HG02642 (cell line): Measurements from ENCODE around the gene GSG1L.
"Not testable (repeated sequence)": the region's sequence is repeated elsewhere in the genome, so short reads cannot be mapped to it uniquely, and the experiment has no call there.

Source experiments
- ATAC-seq: cut with Tn5 transposase; IDR thresholded peaks from one replicate; pipeline ENCODE4 v1.9.1; 2021; ENCODE audit warnings: mild to moderate bottlenecking; ENCODE audit not compliant: unreplicated experiment, poor library complexity

Gene GSG1L

DNA sequence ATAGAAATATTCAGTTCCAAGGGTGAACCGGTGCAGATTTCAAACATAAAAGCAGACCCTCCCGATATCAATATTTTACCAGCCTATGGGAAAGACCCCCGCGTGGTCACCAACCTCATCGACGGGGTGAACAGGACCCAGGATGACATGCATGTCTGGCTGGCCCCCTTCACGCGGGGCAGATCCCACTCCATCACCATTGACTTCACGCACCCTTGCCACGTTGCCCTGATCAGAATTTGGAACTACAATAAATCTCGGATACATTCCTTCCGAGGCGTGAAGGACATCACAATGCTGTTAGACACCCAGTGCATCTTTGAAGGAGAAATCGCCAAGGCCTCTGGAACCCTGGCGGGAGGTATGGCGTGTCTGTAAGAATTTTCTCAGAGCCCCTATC lies 313.6 kb downstream of the GSG1L start:
- ATAC-seq, result no peak

DNA sequence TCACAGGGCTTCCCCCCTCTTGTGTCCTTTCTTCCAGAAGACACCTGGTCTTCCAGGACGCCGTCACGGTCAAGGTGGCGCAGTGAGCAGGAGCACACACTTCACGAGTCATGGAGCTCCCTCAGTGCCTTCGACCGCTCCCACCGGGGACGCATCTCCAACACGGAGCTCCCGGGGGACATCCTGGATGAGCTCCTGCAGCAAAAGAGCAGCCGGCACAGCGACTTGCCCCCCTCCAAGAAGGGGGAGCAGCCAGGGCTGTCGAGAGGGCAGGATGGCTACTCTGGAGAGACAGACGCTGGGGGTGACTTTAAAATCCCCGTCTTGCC lies 314.0 kb downstream of the GSG1L start:
- ATAC-seq, result no peak

DNA sequence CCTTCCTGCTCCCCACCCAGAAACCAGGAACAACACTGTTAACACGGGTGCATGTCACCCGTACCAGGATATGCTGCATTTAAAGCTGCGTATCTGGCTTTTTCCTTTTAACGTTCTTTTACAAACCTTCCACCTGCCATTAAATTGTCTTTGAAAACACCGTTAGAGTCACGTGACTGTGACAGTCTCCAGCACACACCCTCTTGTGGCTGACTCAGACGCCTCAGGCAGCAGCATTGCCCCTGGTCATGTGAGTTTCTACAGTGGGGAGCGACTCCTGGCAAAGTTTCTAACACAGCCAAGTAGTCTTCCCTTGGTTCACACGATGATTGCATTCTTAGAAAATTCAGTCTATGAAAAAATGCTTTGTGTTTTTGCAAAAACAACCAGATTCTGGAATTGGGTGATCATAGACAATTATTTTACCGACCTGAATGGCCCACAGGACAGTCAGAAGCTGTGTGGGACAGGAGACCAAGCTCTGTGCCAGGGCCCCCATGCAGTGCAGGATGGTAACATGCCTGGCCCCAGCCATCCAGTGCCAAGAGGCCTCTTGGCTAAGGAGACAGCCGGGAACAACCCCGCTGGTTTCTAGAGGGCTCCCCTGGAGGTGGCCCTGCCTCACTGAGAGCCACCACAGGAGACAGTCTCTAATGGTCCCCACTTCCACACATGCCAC lies 314.5 kb downstream of the GSG1L start:
- no peak for ATAC-seq

DNA sequence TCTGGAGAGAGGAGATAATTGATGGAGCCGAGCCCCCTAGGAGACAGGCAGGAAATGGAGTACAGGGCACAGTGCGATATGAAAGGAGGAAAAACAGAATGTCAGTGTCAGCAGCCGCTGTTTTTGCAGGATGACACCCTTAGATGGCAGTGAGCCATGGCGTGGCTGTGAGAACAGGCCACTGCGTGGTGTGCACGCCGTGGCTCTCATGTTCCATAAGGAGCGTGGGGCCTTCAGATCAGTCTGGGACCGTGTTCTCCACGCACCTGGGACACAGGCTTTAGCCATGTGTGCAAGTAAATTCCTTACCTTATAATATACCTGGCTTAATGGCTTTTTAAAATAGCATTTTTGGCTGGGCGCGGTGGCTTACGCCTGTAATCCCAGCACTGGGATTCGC lies 315.6 kb downstream of the GSG1L start:
- no peak for ATAC-seq

DNA sequence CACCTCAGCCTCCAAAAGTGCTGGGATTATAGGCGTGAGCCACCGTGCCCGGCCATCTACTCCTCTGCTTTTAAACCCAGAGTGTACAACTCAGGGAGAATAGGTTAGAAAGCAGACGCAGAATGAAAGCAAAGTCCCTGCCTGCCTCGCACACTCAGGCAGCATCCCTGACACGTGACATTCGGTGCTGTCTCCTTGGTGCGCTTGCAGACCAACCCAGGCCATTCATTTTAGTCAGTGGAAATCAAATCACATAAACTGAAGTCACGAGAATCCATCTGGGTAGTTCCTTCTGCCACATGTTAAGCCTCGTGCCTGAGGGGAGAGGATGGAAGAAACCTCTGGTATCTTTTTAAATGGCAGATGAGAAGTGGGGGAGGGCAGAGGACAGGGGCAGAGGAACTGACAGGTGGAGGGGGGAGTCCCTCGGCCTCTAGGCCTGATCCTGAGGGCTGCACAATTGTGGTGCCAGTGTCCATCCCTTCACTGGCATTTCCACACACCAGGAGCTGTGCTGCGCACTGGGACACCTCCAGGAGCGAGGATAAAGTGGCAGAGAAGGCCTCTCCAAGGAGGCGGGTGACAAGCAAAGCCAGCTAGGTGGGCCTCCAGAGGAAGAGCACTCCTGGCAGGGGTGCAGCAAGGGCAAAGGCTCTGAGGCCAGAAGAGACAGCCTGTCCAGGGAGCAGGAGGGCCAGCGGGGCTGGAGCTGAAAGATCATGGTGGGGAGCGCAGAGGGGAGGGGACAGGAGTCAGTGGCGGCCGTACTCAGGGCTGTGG lies 317.2 kb downstream of the GSG1L start:
- ATAC-seq, result no peak

DNA sequence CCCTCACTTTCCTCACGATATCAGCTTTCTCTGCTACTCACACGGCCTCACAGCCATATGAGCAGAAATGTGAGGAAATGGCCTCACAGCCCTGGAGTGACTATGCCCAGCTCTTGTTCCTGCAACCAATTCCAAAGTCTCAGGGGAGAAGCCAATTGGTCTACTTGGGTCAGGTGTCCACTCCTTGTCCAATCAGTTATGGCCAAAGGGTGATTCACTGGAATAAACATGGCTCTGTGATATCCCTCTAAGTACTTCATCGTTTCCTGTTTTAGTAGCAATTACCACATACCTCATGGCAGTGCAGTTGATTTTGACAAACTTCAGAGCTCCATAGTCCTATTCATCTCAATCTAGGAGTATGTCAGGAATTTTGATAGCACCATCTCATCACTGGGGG lies 318.2 kb downstream of the GSG1L start:
- ATAC-seq, result no peak

DNA sequence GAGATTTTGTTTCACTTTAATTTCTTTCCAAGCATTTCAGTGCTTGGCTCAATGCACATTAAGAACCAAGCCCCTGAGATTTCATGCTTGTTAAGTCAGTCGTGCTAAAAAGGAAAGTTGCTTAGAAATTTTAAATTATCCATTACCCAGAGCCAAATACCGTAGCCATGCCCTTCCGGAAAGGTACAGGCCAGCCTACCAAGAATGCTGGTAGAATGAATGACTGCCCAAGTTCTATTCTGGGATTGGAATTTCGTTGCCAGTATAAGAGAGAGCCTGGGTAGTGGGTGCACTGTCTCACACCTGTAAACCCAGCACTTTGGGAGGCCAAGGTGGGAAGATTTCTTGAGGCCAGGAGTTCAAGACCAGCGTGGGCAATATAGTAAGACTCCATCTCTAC lies 319.6 kb downstream of the GSG1L start:
- no peak for ATAC-seq

DNA sequence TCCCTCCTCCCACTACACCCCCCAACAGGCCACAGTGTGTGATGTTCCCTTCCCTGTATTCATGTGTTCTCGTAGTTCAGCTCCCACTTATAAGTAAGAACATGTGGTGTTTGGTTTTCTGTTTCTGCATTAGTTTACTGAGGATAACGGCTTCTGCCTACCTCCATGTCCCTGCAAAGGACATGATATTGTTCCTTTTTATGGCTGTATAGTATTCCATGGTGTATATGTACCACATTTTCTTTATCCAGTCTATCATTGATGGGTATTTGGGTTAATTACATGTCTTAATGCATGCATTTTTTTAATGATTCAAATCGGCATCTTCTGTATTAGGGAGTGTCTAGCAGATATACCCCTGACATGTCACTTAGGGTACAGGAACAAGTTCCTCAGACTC lies 320.5 kb downstream of the GSG1L start:
- ATAC-seq, result not testable (repeated sequence)

DNA sequence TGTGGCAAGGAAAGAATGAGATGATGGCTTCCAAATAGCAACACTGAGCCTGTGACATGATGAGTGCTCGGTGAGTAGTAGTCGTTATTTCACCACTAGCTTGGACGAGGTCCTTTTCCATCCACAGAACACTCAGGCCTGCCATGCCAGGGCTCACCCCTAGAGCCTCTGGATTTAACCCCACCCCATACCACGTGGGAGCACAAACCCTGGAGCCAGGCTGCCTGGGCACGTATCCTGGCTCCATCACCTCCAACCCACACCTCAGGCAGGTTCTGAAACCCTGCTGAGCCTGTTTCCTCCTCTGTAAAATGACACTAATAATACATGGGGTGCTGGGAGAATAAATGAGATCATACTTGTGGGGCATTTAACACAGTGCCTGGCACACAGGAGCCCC lies 321.2 kb downstream of the GSG1L start:
- ATAC-seq, result no peak

DNA sequence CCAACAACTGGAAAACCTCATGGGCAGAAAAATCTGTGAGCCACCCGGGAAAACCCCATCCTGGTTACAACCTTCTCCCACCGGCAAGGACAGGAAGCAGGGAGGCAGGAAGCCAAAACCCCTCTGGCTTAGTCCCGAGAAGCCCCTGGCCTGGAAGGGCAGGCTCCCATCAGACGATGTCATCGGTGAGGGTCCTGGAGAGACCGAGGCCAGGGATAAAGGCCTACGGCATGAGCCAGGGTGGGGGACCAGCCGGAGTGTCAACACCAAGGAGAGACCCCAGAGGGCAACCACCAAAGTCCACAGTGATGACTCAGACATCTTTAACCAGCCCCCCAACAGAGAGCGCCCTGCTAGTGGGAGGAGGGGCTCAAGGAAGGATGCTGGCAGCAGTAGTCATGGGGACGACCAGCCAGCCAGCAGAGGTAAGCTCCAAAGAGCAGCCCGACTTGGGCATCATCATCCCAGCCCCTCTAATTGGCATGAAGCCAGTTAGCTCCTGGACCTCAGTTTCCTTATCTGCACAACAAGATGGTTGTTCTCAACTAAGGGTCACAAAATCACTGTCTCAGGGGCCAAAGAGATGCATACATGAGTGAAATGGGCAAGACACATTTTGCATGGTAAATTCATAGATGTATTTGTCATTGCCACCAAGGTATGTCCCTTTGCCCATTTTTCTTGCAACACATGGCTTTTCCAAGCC lies 322.9 kb downstream of the GSG1L start:
- ATAC-seq, result no peak

DNA sequence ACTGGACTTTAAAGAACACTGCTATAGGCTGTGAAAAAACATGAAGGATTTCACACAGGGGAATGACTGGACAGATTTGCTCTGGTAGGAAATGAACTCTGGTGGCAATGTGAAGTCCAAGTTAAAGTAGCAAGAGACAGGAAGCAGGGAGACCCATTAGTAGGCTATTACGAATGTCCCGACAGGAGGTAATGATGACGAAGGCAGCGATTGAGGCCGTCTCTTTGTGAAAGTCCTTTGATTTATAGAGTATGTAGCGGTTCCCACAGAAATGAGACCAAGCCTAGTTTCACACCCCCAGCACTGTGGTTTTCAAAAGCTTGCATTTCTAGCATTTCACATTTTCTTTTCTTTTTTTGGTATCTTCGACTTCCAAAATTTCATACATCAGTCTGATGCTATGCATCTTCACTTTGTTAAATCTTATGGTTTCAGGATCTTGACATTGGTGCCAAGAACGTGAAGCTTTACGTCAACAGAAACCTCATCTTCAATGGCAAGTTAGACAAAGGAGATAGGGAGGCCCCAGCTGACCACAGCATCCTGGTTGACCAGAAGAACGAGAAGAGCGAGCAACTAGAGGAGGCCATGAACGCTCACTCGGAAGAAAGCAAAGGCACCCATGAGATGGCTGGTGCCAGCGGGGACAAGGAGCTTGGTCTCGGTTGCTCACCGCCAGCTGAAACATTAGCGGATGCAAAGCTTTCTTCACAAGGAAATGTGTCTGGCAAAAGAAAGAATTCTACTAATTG lies 323.7 kb downstream of the GSG1L start:
- ATAC-seq, result no peak

DNA sequence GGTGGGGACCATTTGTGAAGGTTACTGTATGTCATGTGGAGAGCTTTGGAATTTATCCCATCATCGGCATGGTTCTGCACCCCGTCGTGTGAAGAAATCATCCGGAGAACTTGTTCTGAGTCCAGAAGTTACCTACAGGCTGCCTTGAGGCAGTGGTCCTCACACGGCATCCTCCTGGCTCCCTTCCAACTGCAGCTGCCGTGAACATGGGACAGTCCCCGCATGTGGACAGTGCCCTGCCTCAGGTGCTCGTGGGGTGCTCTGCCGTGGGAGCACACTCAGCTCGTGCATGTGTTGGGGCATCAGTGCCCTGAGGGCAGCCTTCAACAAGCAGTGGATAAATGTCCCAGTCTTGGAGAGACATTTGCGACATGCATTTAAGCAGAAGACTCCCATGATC lies 324.9 kb downstream of the GSG1L start:
- no peak for ATAC-seq
